Stimulated activated CD4-positive, alpha-beta T cell treated with anti-CD3 and anti-CD28 coated beads, Interleukin-12 subunit alpha, Interleukin-12 subunit beta, amount 100 ng/mL, for 4 hours (primary cell): ENCODE results near the gene RTF1.

Experiments
- DNase-seq: peaks from one replicate; pipeline ENCODE4 v3.0.0-alpha.2; 2020

Gene RTF1

GRCh38 chr15:41490355-41490754 lies 73.5 kb downstream of the RTF1 start:
- no peak for DNase-seq

- no peak for DNase-seq
Observed at GRCh38 chr15:41491889-41492288, 75.0 kb downstream of the RTF1 start.

GRCh38 chr15:41492597-41493204 lies 75.8 kb downstream of the RTF1 start:
- no peak for DNase-seq

GRCh38 chr15:41493205-41493901 lies 76.5 kb downstream of the RTF1 start, which contains the start of gene ITPKA:
TSS of gene ITPKA (plus strand) at chr15:41493874. CDS start at chr15:41493928, 54 bp downstream.
- peak; percentile 92 for DNase-seq

- no peak for DNase-seq
Observed at GRCh38 chr15:41493902-41494189, 77.0 kb downstream of the RTF1 start.

GRCh38 chr15:41494190-41494921 lies 77.5 kb downstream of the RTF1 start:
- peak; percentile 35 for DNase-seq

GRCh38 chr15:41494922-41495735 lies 78.2 kb downstream of the RTF1 start:
- peak; percentile 38 for DNase-seq

- no peak for DNase-seq
Observed at GRCh38 chr15:41495736-41496599, 79.1 kb downstream of the RTF1 start.

- DNase-seq: no peak
Observed at GRCh38 chr15:41498657-41499056, 81.8 kb downstream of the RTF1 start.

- DNase-seq: no peak
Observed at GRCh38 chr15:41499109-41499851, 82.4 kb downstream of the RTF1 start.

- peak; percentile 33 for DNase-seq
Observed at GRCh38 chr15:41501191-41501917, 84.5 kb downstream of the RTF1 start.

GRCh38 chr15:41501931-41502794 lies 85.3 kb downstream of the RTF1 start:
- peak; percentile 29 for DNase-seq

- no peak for DNase-seq
Observed at GRCh38 chr15:41502795-41503668, 86.1 kb downstream of the RTF1 start.

- no peak for DNase-seq
Observed at GRCh38 chr15:41503669-41504010, 86.7 kb downstream of the RTF1 start.

- DNase-seq: no peak
Observed at GRCh38 chr15:41504751-41505492, 88.0 kb downstream of the RTF1 start.

- DNase-seq: no peak
Observed at GRCh38 chr15:41505776-41506175, 88.9 kb downstream of the RTF1 start.

GRCh38 chr15:41506796-41507341 lies 90.0 kb downstream of the RTF1 start:
- DNase-seq: no peak

GRCh38 chr15:41507820-41508290 lies 91.0 kb downstream of the RTF1 start:
- no peak for DNase-seq
